ENCODE data around the gene DNAH11. TPM values are rescaled to one million over a fixed set of nuclear protein-coding genes. Genes with fewer than 3 reads are reported as not detected.
"Not testable (repeated sequence)": the region's sequence is repeated elsewhere in the genome, so short reads cannot be mapped to it uniquely, and the experiment has no call there.

Gene DNAH11
- total RNA-seq, 2 donors from 2014 or later, result 0.05 to 0.32 TPM

DNA sequence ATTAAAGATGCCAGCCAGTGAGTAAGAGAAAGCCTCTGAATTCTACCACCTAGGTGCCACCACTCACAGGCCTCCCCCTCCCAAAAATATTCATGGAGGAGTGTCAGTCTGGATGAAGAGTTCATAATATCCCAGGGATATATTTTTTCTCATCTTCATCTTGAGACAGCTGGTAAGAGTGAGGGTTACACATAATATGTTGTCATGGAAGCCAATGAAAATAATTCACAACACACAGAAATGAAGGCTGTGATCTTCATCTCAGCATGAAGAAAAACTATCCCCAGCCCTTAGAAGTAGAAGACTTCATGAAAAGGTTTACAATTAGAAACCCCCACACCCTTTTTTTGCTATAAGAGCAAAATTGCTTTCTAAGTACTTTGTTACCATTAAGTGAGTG is 175.6 kb downstream of the DNAH11 start:
- H3K9ac ChIP-seq (ENCODE audit: low read depth in 2 of 2, low read length in 2 of 2), result no peak overlapping the region
- H3K27me3 ChIP-seq, result no peaks in the 10 kb centered on the region
- no peak overlapping the region for H3K27ac ChIP-seq
- intact Hi-C loops (cut with DNase I), result no loop called here
- no peak overlapping the region for H3K4me3 ChIP-seq
- H3K4me1 ChIP-seq, result no peaks in the 10 kb centered on the region
- H3K36me3 ChIP-seq, result no peaks in the 10 kb centered on the region
- no peak for DNase-seq
- TF ChIP-seq CTCF (IDR thresholded peaks at IDR 0.05), result no peak
- no peaks in the 10 kb centered on the region for H3K9me3 ChIP-seq

- Histone ChIP-seq H3K4me3 (no peak overlapping the region), H3K9ac (ENCODE audit: low read depth in 2 of 2, low read length in 2 of 2) (no peak overlapping the region), H3K27me3 (no peaks in the 10 kb centered on the region), H3K27ac (no peak overlapping the region), H3K36me3 (no peaks in the 10 kb centered on the region), H3K4me1 (no peaks in the 10 kb centered on the region), H3K9me3 (no peaks in the 10 kb centered on the region)
- TF ChIP-seq CTCF (IDR thresholded peaks at IDR 0.05), result no peak
- intact Hi-C loops (cut with DNase I), result no loop called here
- no peak for DNase-seq
These were observed 177.0 kb downstream of the DNAH11 start for GRCh38 chr7:21719846-21720245.

DNA sequence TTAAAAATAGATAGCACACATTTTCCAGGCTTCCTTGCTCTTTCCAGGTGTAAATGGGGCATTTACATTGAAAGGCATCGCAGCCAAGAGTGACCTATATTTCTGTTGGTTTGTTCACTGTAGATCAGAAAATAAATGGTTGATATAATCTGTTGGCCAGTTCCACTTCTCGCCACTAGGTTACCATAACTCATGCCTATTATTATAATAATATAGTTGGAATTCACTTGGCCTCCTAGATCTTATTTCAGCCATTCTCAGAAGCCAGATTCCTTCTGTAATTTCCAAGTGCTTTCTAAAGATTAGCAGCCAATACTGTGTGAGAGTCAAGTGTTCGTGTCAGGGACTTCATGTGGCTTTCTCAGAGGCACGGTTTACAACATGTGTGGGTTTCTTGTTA is 179.5 kb downstream of the DNAH11 start:
- Histone ChIP-seq H3K9ac (ENCODE audit: low read depth in 2 of 2, low read length in 2 of 2) (no peak overlapping the region), H3K4me3 (no peak overlapping the region), H3K9me3 (no peaks in the 10 kb centered on the region), H3K36me3 (no peaks in the 10 kb centered on the region), H3K4me1 (no peaks in the 10 kb centered on the region), H3K27me3 (no peaks in the 10 kb centered on the region), H3K27ac (no peak overlapping the region)
- intact Hi-C loops (cut with DNase I), result no loop called here
- DNase-seq, result no peak
- no peak for TF ChIP-seq CTCF (IDR thresholded peaks at IDR 0.05)

GRCh38 chr7:21724562-21724961 is 181.7 kb downstream of the DNAH11 start:
- H3K9me3 ChIP-seq, result no peaks in the 10 kb centered on the region
- DNase-seq, result no peak
- no peak for TF ChIP-seq CTCF (IDR thresholded peaks at IDR 0.05)
- H3K4me3 ChIP-seq, result no peak overlapping the region
- H3K27me3 ChIP-seq, result no peaks in the 10 kb centered on the region
- H3K9ac ChIP-seq (ENCODE audit: low read depth in 2 of 2, low read length in 2 of 2), result no peak overlapping the region
- no peaks in the 10 kb centered on the region for H3K4me1 ChIP-seq
- intact Hi-C loops (cut with DNase I), result no loop called here
- no peak overlapping the region for H3K27ac ChIP-seq
- H3K36me3 ChIP-seq, result no peaks in the 10 kb centered on the region

DNA sequence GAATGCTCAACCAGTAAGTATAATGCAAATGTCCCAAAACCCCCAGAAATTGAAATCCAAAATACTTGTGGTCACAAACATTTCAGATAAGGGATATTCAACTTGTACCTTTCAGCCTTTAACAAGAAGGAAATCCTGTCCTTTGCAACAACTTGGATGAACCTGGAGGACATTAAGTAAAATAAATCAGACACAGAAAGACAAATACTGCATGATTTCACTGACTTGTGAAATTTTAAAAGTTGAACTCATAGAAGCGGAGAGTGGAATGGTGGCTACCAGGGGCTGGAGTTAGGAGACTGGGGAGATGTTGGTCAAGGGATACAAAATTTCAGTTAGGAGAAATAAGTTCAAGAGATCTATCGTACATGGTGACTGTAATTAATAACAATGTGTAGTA is 187.6 kb downstream of the DNAH11 start:
- no peak overlapping the region for H3K9ac ChIP-seq (ENCODE audit: low read depth in 2 of 2, low read length in 2 of 2)
- intact Hi-C loops (cut with DNase I), result no loop called here
- no peak for DNase-seq
- no peaks in the 10 kb centered on the region for H3K9me3 ChIP-seq
- H3K36me3 ChIP-seq, result no peaks in the 10 kb centered on the region
- no peaks in the 10 kb centered on the region for H3K27me3 ChIP-seq
- H3K4me3 ChIP-seq, result no peak overlapping the region
- TF ChIP-seq CTCF (IDR thresholded peaks at IDR 0.05), result no peak
- H3K4me1 ChIP-seq, result no peaks in the 10 kb centered on the region
- no peak overlapping the region for H3K27ac ChIP-seq

DNA sequence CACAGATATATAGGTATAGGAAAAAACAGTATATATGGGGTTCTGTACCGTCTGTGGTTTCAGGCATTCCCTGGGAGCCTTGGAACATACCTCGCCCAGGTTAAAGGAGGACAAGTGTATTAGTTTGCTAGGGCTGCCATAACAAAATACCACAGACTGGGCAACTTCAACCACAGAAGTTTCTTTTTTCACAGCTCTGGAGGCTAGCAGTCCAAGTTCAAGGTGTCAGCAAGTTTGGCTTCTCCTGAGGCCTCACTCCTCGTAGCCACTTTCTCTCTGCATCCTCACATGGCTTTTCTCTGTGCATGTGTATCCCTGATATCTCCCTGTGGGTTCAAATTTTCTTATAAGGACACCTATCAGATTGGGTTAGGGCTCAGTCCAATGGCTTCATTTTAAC is 189.1 kb downstream of the DNAH11 start:
- H3K4me3 ChIP-seq, result no peak overlapping the region
- no peaks in the 10 kb centered on the region for H3K27me3 ChIP-seq
- H3K4me1 ChIP-seq, result no peaks in the 10 kb centered on the region
- no peak overlapping the region for H3K27ac ChIP-seq
- H3K9me3 ChIP-seq, result no peaks in the 10 kb centered on the region
- no peaks in the 10 kb centered on the region for H3K36me3 ChIP-seq
- TF ChIP-seq CTCF (IDR thresholded peaks at IDR 0.05), result no peak
- DNase-seq, result no peak
- intact Hi-C loops (cut with DNase I), result no loop called here
- no peak overlapping the region for H3K9ac ChIP-seq (ENCODE audit: low read depth in 2 of 2, low read length in 2 of 2)

GRCh38 chr7:21732956-21733355 is 190.1 kb downstream of the DNAH11 start:
- H3K9me3 ChIP-seq; H3K27me3 ChIP-seq; DNase-seq; H3K36me3 ChIP-seq; H3K9ac ChIP-seq (ENCODE audit: low read depth in 2 of 2, low read length in 2 of 2); intact Hi-C loops (cut with DNase I); H3K27ac ChIP-seq; H3K4me3 ChIP-seq; H3K4me1 ChIP-seq: not testable (repeated sequence)

All from colonic mucosa (tissue), 4 donors.